Vagina (tissue), 2 donors: ENCODE data around the gene SLC16A9.

Source experiments
- CTCF ChIP-seq, 3 experiments: fragments of 450-650 bp in 2 of 3; fragments of 200-600 bp in 1 of 3; sonication (generic) in 1 of 3; IDR thresholded peaks; one replicate each; pipeline ENCODE4 v1.5.1; 2017 to 2019; ENCODE audit warnings: antibody characterized with exemption in 3 of 3, mild to moderate bottlenecking in 2 of 3, moderate library complexity in 2 of 3
- POLR2A ChIP-seq, 2 donors: fragments of 450-650 bp; IDR thresholded peaks; one replicate each; pipeline ENCODE4 v1.6.1; 2017; ENCODE audit warnings: antibody characterized with exemption in 2 of 2, mild to moderate bottlenecking in 2 of 2, moderate library complexity in 2 of 2
- POLR2AphosphoS5 ChIP-seq, 2 donors: sonication (generic); formaldehyde crosslinking; IDR thresholded peaks; one replicate each; pipeline ENCODE4 v1.9.0; 2017; ENCODE audit warnings: antibody characterized with exemption in 2 of 2, mild to moderate bottlenecking in 2 of 2, low read depth in 1 of 2; ENCODE audit not compliant: insufficient read depth in 1 of 2

DNA sequence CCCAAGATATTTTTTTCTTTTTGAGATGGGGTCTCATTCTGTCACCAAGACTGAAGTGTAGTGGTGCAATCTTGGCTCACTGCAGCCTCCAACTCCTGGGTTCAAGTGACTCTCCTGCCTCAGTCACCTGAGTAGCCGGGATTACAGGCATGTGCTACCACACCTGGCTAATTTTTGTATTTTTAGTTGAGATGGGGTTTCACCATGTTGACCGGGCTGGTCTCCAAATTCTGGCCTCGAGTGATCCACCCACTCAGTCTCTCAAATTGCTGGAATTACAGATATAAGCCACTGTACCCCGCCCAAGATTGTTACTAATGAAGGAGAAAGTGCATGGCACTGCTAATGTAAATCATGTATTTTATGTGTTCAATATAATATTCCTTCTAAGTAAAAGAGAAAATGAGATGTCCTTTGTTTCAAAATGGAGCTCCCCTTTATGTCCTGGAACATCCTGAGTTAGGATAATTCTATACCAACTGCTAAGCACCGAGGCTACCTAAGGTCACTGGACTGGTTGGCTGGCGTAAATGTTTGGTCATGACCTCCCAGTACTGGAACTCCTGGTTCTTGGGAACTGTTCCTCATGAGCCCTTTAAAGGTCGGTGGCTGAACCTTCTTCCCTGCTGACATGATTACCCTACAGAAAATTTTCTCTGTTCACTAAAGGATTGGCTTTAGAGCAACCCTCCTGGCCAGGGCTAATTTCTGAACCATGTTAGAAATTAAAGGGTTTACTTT, 59.9 kb downstream of the SLC16A9 start:
- TF ChIP-seq CTCF (IDR thresholded peaks at IDR 0.05) (no peak), POLR2A (IDR thresholded peaks at IDR 0.05) (no peak), POLR2AphosphoS5 (IDR thresholded peaks at IDR 0.05; ENCODE audit: insufficient read depth in 1 of 2, low read depth in 1 of 2) (no peak)
